NCI-H2171 treated with DMSO at 0.1 percent for 48 hours (cell line): ENCODE results near the gene NEBL.

ENCODE experiments used
- DNase-seq: peaks from one replicate; lab custom pipeline; 2025; lab: John Stamatoyannopoulos, UW

Gene NEBL

DNA sequence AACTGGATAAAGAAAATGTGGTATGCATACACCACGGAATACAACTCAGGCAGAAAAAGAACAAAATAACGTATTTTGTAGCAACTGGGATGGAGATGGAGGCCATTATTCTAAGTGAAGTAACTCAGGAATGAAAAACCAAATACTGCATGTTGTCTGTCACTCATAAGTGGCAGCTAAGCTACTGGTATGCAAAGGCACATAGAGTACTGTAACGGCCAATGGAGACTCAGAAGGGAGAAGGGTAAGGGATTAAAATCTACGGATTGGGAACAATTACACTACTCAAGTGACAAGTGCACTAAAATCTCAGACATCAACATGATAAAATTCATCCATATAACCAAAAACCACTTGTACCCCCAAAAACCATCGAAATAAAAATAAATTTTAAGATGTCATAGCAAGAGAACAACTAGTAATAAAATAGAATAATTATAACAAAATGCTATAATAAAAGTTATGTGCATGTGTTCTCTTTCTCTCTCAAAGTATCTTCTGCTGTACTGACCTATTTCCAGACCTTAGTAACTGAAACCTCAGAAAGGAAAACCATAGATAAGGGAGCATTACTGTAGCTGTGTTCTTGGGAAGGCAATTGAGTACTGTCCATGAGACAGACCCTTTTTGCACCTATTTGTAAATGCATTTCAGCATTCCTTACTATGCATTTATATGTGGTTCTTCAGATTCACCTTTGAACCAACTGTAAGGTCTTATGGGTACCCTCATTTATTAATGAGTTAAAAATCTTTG lies 6.7 kb upstream of the NEBL start:
- no peak for DNase-seq

DNA sequence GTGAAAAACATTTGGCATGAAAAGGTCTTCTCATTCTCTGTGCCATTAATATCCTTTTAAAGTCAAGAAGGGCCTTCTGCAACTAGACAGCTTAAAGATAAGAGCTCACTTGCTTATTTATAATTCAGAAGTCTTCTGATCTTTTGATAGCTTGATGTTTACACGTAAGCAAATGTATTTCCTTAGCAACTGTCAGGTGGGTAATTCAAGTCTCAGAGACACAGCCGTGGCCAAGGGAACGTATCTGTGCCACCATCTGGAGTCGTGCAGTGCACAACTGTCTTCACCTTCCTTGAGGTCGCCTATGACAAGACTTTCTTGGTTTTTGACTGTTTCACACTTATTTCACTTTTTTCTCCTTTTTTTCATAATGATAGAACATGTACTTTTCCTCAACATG lies 4.0 kb upstream of the NEBL start:
- peak; percentile 76 for DNase-seq

DNA sequence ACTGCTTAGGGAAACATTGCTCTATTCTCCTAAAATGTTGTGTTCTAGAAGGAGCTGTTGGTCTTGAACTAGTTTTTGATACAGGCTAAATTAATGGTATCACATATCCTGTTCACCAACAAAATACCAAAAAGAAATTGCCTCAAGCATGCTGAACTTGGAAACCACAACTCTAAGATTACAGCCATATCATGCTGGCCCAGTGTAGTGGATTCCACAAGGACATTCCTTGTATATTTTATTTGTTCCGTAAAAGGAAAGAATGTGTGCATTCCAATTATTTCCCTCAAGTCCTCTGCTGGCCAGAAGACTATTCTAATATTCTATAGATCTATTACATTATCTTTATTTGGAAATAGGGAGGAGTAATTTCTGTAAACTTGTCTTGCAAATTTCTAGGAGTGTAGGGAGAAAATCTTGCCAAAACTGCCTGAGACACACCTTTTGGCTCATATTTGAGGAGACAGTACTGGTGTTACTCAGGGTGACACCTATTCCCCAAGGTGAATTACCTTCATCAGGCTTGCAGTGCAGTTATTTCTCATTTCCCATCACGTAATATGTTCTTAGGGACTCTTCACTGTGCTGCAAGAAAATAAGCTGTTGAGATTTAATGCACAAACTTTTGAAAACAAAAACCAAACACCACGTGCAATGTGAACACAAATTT lies 1.9 kb upstream of the NEBL start:
- DNase-seq: no peak

DNA sequence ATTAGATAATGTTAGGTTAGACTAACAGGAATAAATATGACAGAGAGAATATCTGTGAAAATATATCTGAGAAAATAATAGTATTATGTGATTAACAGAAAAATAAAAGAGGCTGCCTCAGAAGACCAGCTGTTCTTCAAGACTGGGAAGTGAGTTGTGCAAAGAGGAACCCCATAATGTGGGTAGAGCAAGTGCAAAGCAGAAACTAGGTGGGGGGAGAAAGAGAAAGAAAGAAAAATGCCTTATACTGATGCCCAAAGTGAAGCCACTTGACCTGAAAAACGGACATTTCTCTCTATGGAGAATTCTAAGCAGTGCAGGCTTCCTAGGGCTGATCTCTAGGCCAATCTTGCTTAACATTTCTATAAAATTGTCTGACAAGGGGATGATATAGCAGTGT lies 3.8 kb downstream of the NEBL start:
- no peak for DNase-seq

DNA sequence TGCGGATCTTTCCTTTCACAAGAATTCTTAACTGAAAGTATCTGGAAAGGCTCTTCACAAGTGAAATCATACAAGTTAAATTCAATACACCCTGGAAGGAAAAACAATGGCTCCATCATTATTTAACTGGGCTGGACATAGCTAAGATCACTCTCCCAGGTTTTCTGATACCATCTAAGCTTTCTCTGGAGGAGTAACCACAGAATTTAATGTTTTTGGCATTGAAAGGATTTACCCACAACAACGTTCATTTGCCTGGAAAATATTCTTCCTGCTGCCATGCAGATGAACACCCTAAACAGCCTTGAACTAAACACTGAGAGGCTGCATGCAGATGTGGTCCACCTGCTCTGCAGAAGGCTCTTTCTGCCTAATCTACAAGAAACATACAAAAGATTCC lies 4.3 kb downstream of the NEBL start:
- DNase-seq: no peak

DNA sequence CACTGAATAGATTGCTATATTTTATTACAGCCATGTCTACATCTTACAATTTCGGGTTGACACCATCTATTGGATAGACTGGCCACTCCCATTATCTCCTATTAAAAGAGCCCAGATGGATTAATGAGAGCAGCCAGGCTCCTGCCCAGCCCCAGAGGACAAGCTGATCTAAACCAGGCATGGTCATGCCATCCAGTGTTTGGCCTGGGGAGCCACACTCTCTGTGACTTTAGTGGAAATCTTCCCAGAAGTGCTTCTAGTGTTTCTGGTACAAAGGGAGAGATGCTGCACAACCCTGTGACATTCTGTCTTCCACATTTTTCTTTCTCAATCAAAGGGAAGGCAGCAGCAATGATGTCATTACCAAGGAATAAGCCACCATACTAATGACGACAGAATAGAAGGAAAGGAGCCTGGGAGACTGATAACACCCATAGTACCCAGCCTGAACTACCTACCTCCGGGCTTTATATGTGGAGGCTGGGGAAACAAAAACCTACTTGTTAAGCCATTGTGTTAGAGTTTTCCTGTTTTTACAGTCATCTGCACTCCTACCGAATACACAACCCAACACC lies 5.0 kb downstream of the NEBL start:
- DNase-seq: no peak

DNA sequence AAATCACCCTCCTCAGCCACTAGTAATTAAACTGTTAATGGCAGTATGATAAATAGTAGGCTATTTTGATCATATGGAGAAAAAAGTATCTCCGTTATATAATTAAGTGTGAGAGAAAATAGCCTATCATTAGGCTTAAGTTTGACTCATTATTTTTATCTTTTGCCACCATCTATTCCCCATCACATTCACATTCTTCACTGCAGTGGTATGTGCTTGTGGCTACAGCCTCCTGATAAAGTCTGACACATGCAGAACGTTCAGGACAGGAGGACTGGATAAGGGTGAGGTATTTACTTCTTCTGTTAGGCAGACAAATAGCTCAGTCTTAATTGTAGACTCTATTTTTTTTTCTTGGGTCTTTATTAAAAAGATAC lies 5.8 kb downstream of the NEBL start:
- DNase-seq: no peak

DNA sequence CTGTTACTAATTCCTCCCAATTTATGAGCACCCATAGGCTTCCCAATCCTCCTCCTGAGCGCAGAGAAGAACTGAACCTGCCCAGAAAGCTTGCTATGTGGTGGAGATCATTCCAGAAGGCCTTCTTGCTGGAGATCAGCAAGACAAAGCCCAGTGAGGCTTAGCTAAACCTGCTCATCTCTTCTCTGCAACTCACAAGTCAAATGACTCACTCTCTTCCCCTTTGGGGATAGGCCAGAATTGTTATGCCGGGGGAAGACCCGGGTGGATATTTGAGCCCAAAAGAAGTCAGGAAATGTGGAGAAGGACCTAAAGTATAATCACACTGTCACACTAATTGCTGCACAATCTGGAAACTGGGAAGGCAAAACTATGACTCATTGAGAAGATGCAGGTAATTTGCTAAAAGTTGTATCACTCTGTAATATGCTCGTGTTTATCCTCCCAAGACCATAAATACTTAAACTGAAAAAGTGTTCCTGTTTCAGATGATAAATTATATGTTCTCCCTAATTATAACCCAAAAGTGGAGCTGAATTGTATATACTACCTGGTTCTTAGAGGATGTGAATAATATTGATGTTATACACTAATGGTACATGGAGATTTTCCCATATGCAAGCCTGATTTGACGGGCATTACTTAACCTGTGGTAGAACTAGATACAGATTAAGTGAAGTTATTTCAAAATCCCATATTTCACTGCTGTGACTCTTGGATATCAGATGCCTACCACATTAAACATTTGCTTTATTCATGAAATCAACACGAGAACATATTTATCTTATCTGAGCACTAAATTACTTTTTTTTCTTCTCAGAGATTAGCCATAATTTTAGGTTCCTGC lies 6.4 kb downstream of the NEBL start:
- DNase-seq: peak; percentile 35

DNA sequence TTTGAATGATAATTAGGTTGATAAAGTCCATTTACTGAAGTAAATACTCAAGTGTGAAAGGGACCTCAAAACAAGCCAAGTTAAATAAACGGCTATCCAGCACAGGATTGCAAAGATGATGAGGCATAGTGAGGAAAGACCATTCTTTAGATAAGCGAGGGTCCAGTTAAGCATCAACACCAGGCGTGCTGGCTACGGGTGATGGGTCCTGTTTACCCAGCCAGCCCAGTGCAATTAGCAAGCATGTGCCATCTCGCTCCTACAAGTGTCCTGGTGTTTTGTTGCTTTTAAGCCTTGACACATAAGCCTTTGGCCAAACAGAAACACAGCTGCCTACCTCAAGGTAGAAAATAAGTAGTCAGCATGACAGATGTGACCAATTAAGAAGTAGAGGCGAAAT lies 7.1 kb downstream of the NEBL start:
- DNase-seq: peak; percentile 35

DNA sequence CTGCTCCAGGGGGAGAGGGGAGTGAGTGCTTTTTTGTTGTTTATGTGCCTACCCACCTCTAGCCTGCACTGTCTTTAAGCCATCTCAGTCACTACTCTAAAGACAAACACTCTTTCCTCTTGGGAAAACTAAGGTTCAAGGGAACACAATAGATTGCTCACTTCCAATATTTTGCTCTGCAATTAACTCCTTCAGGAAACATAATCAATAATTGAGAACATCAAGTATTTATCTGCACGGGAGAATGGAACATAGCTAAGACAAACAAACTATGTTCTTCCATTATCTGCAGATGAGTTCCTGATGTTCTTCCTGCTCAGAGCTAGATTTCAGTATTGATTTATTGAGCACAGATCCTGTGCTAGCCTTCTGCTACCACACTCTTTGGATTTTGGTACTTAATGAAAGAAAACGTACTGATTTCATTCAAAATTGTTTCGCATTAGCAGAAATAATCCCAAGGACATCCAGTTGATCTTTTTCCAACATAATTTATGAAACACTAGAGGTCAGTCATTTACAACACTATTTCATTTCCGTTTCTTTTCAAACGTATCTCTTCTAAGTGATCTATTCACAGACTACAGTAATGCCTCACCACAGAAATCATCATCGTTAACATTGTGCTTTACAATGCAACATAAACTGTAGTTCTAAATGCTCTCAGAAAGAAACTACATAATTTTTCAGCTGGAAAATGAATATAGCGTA lies 8.3 kb downstream of the NEBL start:
- DNase-seq: no peak

DNA sequence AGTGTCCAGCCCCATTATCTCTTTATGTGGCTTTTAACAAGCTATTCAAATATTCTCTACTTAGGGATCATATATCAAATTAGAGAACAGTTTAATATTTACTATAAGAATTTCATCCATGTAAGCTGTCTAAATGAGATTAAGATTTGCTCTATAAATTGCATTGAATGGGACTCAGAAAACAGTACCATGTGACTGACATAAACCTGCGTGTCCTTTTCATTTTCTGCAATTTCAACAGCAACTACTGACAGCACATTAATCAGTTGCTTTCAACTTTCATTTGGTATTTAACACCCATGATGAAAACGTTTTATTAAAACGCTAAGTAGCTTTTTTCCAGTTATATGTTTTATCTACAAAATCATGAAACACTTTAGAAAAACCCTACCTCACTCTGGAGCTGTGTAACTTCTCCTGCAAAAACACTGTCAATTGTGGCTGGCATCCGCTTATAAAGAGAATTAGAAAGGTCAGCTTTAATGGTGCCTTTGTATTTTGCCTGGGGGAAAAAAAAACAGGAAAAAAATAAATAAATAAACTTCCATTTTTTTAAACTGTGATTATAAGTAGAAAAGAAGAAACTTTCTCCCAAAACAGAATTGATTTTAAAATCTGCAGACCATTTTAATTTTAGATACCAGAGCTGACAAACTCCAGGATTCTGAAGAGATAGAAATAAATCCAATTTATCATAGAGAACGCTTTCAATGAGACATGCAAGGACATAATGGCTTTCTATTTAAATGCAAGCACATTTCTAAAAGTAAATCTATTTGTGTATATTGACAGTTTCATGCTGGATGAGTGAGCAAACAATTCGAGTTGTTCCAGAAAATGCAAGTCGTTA lies 9.2 kb downstream of the NEBL start:
- no peak for DNase-seq

DNA sequence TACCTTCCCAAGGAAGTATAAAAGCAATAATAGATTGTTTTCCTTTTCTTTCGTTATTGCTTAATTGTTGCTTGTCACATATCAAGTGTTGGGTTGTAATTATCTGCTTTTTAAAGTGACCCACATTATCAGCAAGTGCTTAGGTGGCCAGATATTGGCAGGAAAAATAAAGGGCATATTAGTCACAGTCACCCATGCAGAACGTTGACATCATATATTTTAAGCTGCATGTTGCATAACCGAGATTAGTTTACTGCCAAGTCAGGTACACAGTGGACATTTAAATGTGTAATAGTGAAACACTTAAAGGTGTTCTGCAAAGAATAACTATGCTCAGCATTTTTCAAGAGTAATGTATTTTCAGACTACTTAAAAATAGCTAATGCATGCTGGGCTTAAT lies 11.4 kb downstream of the NEBL start:
- DNase-seq: no peak

DNA sequence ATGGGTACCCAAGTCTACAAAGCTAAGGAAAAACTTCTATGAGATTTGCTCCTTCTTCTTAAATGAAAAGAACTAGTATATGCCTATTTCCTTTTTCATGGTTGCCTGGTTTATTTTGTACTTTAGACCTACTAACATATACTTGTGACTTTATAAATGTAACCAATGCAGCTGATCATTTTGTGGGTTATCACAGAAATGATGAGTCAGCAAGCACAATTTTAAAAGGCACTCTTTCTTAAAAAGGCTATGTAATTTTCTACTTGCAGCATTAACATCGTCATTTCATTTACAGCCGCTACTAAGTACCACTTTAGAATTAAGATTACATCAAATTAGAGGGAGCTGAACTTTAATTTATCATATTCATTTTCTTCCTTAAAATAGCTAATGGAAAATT lies 13.6 kb downstream of the NEBL start:
- DNase-seq: no peak

DNA sequence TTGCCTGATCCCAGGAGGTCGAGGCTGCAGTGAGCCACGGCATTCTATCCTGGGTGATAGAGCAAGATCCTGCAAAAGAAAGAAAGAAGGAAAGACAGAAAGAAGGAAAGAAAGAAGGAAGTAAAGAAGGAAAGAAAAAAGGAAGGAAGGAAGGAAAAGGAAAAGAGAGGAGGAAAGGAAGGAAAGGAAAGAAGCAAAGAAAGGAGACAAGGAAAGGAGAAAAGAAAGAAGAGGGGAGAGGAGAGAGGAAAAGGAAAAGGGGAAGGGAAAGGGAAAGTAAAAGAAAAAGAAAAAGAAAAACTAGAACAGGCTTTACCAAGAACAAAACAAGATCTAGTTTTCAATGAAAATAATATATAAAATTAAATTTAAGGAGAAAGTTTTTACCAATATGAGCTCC lies 15.0 kb downstream of the NEBL start:
- no peak for DNase-seq

DNA sequence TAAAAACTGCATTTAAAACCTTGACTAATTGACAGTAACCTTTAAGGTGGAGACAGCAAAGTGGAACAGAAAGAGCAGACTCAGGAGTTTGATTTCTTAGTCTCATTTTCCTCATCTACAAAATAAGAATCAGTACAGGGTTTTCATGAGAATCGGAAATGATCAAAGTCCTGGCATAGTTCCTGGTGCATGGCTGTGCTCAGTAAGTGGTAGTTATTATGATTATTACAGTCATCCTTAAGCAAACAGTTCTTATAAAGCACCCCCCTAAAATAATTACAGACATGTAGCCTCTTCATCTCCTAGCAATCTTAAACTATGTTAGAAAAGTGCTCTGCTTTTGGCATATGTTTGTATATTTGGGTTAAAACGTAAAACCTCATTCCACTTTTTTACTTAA lies 18.0 kb downstream of the NEBL start:
- DNase-seq: no peak

DNA sequence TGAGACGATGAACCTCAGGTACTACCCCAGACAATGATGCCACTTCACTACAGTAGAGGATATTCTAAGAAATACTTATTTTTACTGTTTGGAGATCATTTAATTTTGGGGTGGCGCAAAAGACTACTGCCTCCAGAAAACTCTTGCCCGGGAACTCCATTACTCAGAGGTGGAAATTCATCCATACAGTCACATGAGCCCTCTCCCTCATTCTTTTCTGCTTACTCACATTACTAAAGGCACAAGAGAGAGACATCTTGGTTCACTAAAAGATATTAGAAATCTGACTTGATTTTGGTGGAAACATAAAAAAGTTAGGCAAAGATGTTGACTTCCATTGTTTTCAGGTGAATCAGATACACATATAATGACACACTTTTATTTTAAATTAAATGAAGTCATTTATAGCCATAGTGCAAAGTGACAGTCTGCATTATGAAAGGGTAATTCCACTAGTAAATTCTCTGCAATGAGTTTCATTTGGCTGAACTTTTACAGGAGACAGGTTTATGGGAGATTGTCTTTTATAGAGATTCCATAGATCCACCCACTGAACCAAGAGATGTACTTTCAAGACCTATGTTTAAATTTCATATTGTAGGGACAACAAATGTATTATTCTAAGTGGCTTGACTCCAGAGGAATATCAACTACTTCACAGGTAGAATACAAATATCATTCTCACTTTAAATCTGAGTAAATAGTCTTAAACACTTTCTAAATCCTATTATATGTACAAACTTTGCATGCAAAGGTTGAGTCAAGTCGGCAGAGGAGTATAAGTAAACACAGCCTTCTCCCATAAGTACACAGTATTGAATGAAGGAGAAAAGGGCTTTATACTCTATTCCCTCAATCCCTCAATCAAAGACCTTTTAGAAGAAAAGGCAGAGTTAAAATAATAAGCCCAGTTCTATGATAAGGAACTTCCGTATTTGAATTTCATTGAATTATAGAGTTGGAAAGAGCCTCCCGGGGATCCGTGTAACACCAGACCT lies 18.8 kb downstream of the NEBL start:
- DNase-seq: no peak

DNA sequence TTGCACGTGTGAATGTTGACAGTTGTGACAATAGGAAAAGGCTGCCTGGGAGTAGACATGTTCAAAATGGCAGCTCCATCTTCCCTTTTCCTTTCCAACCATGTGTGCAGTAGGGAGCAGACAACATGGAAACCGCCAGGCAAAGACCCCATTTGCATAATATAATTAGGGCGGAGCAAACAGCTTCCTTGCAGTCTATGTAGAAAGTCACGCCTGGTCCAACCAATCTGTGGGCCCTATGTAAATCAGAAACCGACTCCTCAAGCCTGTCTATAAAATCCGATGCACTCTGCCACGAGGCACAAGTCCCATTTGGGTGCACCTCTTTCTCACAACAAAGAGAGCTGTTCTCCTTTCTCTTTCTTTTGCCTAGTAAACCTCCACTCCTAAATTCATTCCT lies 19.6 kb downstream of the NEBL start:
- no peak for DNase-seq

DNA sequence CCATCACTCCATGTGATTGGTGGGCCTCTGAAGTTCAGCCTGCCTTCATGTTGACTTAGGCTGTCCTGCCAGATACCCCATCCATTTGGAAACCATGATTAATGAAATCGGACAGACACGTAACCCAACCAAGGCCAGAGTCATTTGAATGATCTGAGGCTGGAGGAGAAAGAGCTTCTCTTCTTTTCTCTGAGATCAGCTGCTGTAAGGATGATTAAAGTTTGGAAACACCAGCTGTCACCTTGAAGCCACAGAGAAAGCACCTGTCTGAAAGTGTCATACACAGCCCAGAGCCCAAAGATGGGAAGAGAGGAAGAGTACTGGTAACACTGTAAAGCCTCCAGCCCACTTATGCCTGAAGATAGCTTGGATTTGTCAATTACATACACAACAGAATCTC lies 22.9 kb downstream of the NEBL start:
- DNase-seq: peak; percentile 13

DNA sequence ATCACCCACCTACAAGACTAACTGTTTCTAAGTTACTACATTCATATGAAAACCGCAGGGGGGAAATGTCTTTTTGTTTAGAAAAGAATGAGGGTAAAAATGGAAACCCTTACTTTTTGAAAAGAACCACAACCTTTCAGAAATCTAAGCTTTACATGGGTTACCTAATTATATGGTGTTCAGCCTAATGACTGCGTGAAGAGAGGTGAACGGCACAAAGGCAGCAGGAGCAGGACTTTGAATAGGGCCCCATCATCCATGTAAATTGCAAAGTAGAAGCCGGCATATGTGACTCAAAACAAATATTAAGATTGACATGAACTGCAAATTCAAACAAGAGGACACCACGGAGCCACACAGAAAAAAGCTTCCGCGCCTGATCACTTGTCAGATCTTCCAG lies 25.1 kb downstream of the NEBL start:
- DNase-seq: no peak

DNA sequence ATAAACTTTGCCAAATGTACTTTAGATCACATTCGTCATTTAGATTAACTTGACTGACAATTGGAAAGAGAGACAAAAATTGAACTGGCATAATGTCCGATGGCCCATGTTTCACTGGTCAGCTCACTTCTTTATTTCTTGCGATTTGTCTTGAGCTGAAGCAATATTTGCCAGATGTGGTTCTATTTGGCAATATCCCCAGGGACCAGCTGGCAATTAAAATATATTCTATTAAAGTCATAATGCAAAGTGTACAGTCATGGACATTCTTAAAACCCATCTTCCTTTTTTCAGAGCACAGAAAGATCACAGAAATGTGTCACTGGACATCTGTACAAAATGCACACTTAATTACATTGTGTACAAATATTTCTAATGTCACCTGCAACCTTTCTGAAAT lies 26.3 kb downstream of the NEBL start:
- no peak for DNase-seq
